ENCODE measurements around the gene FAF1. TPM values are rescaled to one million over a fixed set of nuclear protein-coding genes. Genes with fewer than 3 reads are reported as not detected.

FAF1 gene
- total and polyA plus RNA-seq, 9 of the 15 experiments (the other 6 are each of a cell fraction or from before 2014, with no cell fraction given) = 48.7 to 225 (median 118) TPM

GRCh38 chr1:50774759-50775351 lies 185.2 kb downstream of the FAF1 start:
- Histone ChIP-seq H3K4me1 (replicated peaks in 1 of 2; ENCODE audit: control insufficient read depth in 2 of 2, insufficient read depth in 2 of 2, low read length in 2 of 2) (no peaks in the 10 kb centered on the region; a peak in 1 of 5 replicates), H3K9me1 (ENCODE audit: control insufficient read depth, insufficient read depth, low read length) (no peaks in the 10 kb centered on the region), H3K4me2 (ENCODE audit: insufficient read depth, low read length) (no peak overlapping the region), H4K20me1 (replicated peaks; ENCODE audit: control insufficient read depth, insufficient read depth, low read length) (no peaks in the 10 kb centered on the region), H2AFZ (ENCODE audit: low read depth, low read length) (no peak overlapping the region), H3K36me3 (ENCODE audit: control insufficient read depth, insufficient read depth, low read length) (peaks cover 36% of the 10 kb centered on the region; the same call in 2 of the 3 replicates), H3K9ac (ENCODE audit: insufficient read depth in 1 of 2, low read depth in 2 of 2, low read length in 2 of 2) (no peak overlapping the region), H3K27me3 (ENCODE audit: control insufficient read depth in 2 of 2, insufficient read depth in 2 of 2, low read length in 2 of 2) (no peaks in the 10 kb centered on the region), H3K79me2 (ENCODE audit: control insufficient read depth, insufficient read depth, low read length) (peaks cover 42% of the 10 kb centered on the region), H3K9me3 (replicated peaks; ENCODE audit: control insufficient read depth, insufficient read depth, low read depth, low read length) (no peaks in the 10 kb centered on the region), H3K27ac (ENCODE audit: extremely low read depth, low read depth, low read length) (no peak overlapping the region), H3K4me3 (no peak overlapping the region)
- FAIRE-seq (peak; percentile 74), ATAC-seq (peak; percentile 86), DNase-seq (ENCODE audit: extremely low read depth in 1 of 4, low spot score in 3 of 4) (peak; percentile 39 to 75 (median 48))
- no TSS peak for BruUV-seq (replicated peaks)
- in situ Hi-C loops (cut with MboI) (loop anchor here (5.0 to 10.0 kb wide), 2 partner anchors 280 to 417 kb away; no protein-coding TSS in a partner anchor), intact Hi-C loops (cut with micrococcal nuclease) (loop anchor here (1.0 to 10.0 kb wide), 4 partner anchors 98 to 414 kb away; partner anchors contain the start of gene FAF1)
- 17% methylated on average over 2 of the region's 2 CpGs for WGBS (ENCODE audit: insufficient coverage, low coverage, missing lambda C conversion rate)
- ChIA-PET POLR2A (interaction anchor here (0.6 kb wide), 3 partner anchors 25 to 814 kb away, joined by 3 to 4 read pairs (median 3); no protein-coding TSS in a partner anchor), CTCF (ENCODE audit: low intra/inter-chr PET ratio) (interaction anchor here (0.6 to 2.9 kb wide), 4 partner anchors 270 to 417 kb away, joined by 3 to 22 read pairs (median 3); no protein-coding TSS in a partner anchor)
- TF ChIP-seq BCLAF1 (IDR thresholded peaks at IDR 0.05; ENCODE audit: borderline replicate concordance in 1 of 2, control insufficient read depth in 1 of 2, low read depth in 2 of 2, low read length in 1 of 2) (no peak), CTCF (IDR thresholded peaks at IDR 0.05 in 2 of 3, conservative IDR thresholded peaks at IDR 0.05 in 1 of 3; ENCODE audit: insufficient read depth in 2 of 3, low read depth in 1 of 3, low read length in 3 of 3) (peak; percentile 49 to 81 (median 73); a peak in 5 of 6 replicates), REST (IDR thresholded peaks at IDR 0.05; ENCODE audit: borderline replicate concordance) (peak; percentile 44; the same call in 1 of the 2 replicates), REST (CRISPR knock-in tag; IDR thresholded peaks at IDR 0.05; ENCODE audit: low read depth) (no peak), USF1 (CRISPR knock-in tag; IDR thresholded peaks at IDR 0.05) (no peak)

All from K562 (cell line).